GM21526 (cell line): ENCODE data around the gene SSTR5.

ENCODE experiments used
- ATAC-seq: cut with Tn5 transposase; IDR thresholded peaks from one replicate; pipeline ENCODE4 v1.9.1; 2021; ENCODE audit warnings: moderate library complexity; ENCODE audit not compliant: unreplicated experiment, low FRiP score

SSTR5 gene

GRCh38 chr16:1038932-1039331, 33.6 kb upstream of the SSTR5 start:
- no peak for ATAC-seq

GRCh38 chr16:1039762-1040161, 32.8 kb upstream of the SSTR5 start:
- no peak for ATAC-seq

GRCh38 chr16:1040346-1040745, 32.2 kb upstream of the SSTR5 start:
- ATAC-seq = no peak

GRCh38 chr16:1042049-1042744, 30.4 kb upstream of the SSTR5 start:
- no peak for ATAC-seq

GRCh38 chr16:1042866-1043265, 29.7 kb upstream of the SSTR5 start:
- no peak for ATAC-seq

- no peak for ATAC-seq
Observed at GRCh38 chr16:1043881-1044451, 28.6 kb upstream of the SSTR5 start.

- no peak for ATAC-seq
Observed at GRCh38 chr16:1044460-1045309, 27.9 kb upstream of the SSTR5 start.

GRCh38 chr16:1045310-1045992, 27.1 kb upstream of the SSTR5 start:
- ATAC-seq = no peak

- no peak for ATAC-seq
Observed at GRCh38 chr16:1045993-1046911, 26.3 kb upstream of the SSTR5 start.

- ATAC-seq = no peak
Observed at GRCh38 chr16:1047123-1047522, 25.4 kb upstream of the SSTR5 start.

GRCh38 chr16:1047801-1048200, 24.7 kb upstream of the SSTR5 start:
- no peak for ATAC-seq

GRCh38 chr16:1048442-1049112, 24.0 kb upstream of the SSTR5 start:
- ATAC-seq = no peak

- no peak for ATAC-seq
Observed at GRCh38 chr16:1049113-1049975, 23.2 kb upstream of the SSTR5 start.

- no peak for ATAC-seq
Observed at GRCh38 chr16:1049976-1050247, 22.6 kb upstream of the SSTR5 start.

GRCh38 chr16:1050516-1050915, 22.0 kb upstream of the SSTR5 start:
- ATAC-seq = no peak

- ATAC-seq = no peak
Observed at GRCh38 chr16:1050921-1051320, 21.6 kb upstream of the SSTR5 start.

- ATAC-seq = no peak
Observed at GRCh38 chr16:1051446-1051845, 21.1 kb upstream of the SSTR5 start.

GRCh38 chr16:1052721-1053120, 19.8 kb upstream of the SSTR5 start:
- no peak for ATAC-seq

GRCh38 chr16:1053121-1053521, 19.4 kb upstream of the SSTR5 start:
- ATAC-seq = no peak
